NCI-H69 (cell line): ENCODE data around the gene ATP8B4.

Experiments used
- DNase-seq: peaks from one replicate; lab custom pipeline; 2025; lab: John Stamatoyannopoulos, UW

Gene ATP8B4

GRCh38 chr15:49813625-49814024 lies 305.4 kb downstream of the ATP8B4 start:
- DNase-seq = no peak

GRCh38 chr15:49810720-49811119 lies 308.3 kb downstream of the ATP8B4 start:
- no peak for DNase-seq

- no peak for DNase-seq
Measured at GRCh38 chr15:49809894-49810609, 309.0 kb downstream of the ATP8B4 start.

GRCh38 chr15:49808341-49808740 lies 310.7 kb downstream of the ATP8B4 start:
- no peak for DNase-seq
